NCI-H345 (cell line): Measurements from ENCODE around the gene ANKRD36.
"Not testable (repeated sequence)": the region's sequence is repeated elsewhere in the genome, so short reads cannot be mapped to it uniquely, and the experiment has no call there.

Experiments
- DNase-seq: peaks from one replicate; lab custom pipeline; 2025; lab: John Stamatoyannopoulos, UW

Gene ANKRD36

DNA sequence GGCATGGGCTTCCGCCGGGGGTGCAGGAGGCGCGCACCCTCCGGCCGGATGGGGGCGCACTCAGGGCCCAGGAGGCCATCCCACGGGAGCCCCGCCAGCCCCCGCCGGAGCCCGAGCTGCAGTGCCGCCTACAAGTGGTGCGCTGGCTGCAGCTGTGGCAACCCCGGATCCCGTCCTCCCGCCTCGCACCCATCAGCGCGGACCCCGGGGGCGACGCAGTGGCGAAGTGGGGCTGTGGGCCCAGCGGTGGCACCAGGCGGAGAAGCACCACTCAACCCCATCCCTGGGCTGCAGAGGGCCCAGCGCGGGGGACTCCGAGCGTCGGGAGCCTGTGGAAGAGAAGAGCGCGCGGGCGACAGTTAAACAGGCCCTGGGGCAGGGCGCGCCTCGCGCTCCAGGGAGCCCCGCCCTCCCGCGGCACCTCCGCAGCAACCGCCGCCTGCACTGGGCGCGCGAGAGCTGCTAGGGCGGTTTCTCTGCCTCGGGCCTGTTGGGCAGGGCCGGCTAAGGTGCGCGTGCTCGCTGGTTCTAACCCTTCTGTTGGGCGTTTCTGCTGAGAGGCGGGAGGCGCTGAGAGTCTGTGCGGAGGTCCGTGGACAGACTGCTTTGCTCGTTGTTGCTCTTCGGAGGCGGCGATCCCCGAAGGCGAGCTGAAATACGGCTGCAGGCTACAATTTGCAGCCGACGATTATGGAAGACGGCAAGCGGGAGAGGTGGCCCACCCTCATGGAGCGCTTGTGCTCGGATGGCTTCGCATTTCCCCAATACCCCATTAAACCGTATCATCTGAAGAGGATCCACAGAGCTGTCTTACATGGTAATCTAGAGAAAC lies at the start of gene ANKRD36:
ANKRD36 (plus strand) TSS at position 104 of the 832 bp plus-strand sequence; CDS start at position 691, 587 bp downstream.
- DNase-seq, result not testable (repeated sequence)

DNA sequence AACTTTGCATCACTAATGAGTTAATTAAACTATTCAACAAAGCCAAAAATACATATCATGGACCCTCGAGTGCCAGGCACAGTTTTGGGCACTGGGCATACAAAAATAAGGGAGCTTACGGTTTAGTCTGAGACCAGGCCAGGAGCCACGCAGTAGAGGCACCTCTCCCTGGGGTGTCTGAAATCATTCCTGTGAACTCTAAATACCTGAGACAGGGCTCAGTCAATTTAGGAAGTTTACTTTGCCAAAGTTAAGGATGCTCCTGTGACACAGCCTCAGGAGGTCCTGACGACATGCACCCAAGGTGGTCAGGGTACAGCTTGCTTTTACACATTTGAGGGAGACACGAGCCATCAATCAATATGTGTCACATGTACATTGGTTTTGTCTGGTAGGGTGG lies 46.9 kb upstream of the ANKRD36 start:
- DNase-seq, result not testable (repeated sequence)

DNA sequence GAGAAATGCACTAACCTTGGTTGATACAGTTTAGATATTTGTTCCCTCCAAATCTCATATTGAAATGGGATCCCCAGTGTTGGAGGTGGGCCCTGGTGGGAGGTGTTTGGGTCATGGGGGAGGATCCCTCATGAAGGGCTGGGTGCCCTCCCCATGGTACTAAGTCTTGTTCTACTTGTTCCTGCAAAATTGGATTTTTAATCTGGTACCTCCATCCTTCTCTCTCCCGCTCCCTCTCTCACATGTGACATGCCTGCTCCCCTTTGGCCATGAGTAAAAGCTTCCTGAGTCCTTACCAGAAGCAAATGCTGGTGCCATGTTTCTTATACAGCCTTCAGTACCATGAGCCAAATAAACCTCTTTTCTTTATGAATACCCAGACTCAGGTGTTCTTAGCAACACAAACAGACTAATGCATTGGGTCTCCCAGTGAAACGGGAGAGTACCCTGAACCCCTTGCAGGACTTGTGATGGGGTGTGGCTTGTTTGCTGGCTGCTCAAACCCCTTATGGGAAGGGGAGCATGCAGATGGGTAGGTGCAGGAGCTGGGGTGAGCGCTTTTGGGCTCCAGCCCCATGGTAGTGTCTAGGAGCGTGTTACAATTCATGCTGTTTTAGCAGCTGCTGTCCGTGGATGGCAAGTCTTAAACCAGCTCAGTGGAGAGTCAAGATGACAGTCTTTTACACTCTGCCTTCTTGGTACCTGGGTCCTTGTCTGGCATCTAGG lies 45.5 kb upstream of the ANKRD36 start:
- DNase-seq, result no peak

- no peak for DNase-seq
These were observed 44.9 kb upstream of the ANKRD36 start for GRCh38 chr2:97068074-97068473.

DNA sequence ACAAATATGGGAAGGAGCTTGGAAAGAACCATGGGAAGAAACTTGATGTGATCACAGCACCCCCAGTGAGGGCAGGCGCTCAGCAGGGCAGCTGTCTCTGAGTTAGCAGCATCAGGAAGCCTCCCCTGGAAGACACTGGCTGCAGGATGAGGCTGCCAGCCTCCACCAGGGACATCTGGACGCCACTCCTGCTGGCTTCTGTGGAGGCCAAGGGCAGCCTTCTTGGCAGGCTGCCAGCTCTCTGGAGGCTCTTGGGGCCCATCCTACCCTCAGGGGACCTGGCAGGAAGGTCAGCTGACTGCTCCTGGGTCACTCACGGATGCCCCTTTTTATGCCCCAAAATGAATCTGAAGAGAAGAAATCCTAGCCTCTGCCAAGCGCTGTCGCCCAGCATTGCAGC lies 44.2 kb upstream of the ANKRD36 start:
- not testable (repeated sequence) for DNase-seq

DNA sequence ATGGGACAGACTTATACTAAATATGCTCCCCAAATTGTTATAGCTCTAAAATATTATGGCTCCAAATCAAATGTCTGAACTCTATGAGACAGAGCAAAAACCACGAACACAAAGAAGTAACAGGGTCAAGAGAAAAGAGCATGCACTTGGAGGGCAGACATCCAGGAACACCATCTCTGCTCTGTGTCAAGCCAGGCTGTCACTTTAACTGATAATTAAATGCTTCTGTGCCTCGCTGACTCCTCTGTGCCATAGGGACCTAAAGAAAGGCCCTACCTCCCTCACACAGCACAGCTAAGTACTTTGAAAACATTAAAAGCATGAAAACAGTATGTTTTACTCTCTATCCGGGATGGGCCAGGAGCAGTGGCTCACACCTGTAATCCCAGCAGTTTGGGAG lies 42.0 kb upstream of the ANKRD36 start:
- not testable (repeated sequence) for DNase-seq

GRCh38 chr2:97077213-97077612 lies 35.7 kb upstream of the ANKRD36 start:
- DNase-seq, result peak; percentile 1

- not testable (repeated sequence) for DNase-seq
These were observed 32.1 kb upstream of the ANKRD36 start for GRCh38 chr2:97080855-97081254.

GRCh38 chr2:97082206-97082605 lies 30.7 kb upstream of the ANKRD36 start:
- DNase-seq, result not testable (repeated sequence)

DNA sequence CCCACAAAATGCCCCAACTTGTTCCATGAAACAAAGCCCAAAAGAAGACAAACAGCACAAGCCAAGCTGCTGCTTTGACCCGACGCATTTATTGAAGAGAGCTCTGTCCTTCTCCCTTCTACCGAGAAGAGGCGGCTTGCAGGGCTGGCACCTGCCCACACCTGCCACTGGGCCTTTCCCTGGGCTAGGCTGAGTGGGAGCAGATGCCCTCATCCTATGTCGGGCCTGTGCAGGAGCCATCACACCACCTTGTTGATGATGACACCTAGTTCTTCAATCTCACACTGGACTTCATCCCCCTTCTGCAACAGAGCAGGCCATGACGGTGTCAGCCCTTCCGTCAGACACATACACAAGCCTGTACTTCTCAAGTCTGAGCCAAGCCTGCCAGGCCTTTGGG lies 29.4 kb upstream of the ANKRD36 start:
- not testable (repeated sequence) for DNase-seq

DNA sequence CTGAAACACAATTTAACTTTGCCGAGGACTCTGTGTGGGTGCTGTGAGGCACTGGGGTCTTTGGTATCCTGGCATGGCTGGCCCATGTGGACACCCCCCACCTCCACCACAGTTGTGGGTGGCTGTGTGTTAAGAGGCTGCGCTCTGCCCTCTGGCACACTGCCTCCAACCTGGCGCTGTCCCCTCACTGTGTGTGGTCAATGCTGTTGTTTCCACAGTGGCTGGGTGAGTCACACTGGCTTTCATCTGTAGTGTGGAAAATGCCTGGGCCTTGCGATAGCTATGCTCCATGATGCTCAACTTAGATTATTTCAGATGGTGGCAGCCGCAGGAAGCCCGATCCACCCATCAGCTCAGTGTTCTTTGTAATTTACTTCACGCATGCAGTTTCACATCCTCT lies 27.9 kb upstream of the ANKRD36 start:
- DNase-seq, result not testable (repeated sequence)

DNA sequence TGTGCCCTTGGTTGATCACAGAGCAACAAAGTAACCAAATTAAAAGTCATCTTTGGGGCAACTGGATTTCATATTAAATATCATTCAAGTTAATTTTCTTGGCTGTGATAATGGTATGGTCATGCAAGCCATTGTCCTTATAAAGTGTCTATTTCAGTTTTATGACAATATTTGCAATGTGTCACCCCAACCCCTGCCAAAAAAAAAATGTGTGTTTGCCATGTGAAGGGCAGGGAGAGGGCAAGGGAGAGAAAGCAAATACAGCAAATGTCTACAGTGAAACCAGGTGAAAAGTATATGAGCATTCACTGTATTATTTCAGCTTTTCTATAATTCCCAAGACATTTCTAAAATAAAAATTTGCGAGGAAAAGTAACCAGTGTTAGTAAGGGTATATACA lies 24.2 kb upstream of the ANKRD36 start:
- not testable (repeated sequence) for DNase-seq

- not testable (repeated sequence) for DNase-seq
These were observed 20.0 kb upstream of the ANKRD36 start for GRCh38 chr2:97092946-97093345.

DNA sequence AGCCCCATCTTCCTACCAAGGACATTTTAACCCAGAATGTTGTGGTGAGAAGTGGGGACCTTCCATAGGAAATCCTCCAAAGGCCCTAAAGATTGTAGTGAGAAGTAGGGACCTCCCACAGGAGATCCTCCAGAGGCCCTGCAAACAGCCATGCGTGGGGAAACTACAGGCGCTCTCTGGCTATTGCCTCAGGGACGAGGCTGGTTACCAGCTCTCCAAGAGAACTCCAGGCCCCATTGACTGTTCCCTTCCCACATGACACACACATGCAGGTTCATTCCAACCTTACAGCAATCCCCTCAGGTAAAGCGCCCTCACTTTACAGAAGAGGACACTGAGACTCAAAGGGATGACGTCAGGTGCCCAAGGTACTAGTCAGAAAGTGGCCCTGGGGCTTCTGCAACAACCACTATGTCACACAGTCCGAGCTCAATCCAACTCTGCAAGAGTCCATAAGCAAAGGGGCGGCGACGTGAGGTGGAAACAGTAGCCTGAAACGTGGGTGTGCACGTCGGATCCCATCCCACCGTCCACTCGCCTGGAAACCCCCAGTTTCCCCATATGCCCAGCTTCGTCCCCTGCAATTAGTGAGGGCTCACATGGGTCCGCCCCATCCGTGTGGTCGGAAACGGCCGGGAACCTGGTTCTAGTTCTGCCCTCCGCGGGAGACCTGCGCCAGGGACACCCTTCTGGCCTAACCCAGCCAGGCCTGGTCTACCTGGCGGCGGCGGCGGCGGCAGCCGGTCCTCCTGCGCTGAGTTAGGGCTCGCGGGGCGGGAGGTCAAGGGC lies 18.8 kb upstream of the ANKRD36 start:
- DNase-seq, result peak; percentile 1

GRCh38 chr2:97094772-97095611 lies 18.0 kb upstream of the ANKRD36 start, which contains the start of gene FAHD2B:
Gene FAHD2B, minus strand, starts transcription at chr2:97094882. Its CDS starts 3,176 bp downstream, at chr2:97091706.
- DNase-seq, result peak; percentile 55

DNA sequence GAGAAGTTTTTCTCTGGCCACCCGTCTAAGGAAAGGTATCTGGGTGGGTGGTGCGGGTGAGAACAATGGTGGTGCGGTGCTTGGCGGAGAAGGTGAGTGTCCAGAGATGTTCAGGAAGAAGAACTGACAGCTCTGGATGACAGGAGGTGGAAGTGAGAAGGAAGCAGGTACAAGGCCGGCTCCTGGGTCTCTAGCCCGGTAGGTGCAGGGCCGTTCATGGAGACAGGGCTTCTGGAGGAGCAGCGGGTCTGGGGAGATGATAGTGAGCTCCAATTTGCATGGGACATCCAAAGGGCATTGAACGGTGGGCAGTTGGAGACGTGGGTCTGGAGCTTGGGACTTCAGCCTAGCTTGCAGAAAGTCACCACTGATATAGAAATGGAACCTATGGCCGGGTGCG lies 17.3 kb upstream of the ANKRD36 start:
- no peak for DNase-seq

DNA sequence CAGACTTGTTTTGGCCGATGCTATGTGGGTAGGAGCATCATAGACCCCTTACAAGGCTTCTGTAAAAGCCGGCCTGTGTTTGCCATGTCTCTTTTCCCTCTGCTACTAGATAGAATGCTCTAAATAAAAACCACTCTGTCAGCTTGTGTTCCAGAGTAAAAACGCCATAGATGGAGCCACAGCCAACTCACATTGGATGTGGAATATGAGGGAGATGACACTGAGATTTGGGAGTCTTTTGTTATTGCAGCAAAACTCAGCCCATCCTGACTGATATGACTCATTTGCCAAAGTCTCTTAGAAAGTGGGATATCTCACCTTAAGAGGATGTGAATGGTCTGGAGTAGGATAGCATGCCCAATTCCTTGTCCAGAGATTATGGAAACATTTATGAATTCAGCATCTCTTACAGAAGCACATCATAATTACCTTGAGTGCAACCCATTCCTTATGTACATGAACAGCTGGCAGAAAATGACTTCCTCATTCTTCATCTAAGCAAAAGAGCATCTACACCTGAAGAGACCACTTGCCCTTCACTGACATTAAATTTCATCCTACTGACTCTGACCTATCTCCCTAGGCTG lies 14.1 kb upstream of the ANKRD36 start:
- not testable (repeated sequence) for DNase-seq

GRCh38 chr2:97106878-97107277 lies 6.1 kb upstream of the ANKRD36 start:
- not testable (repeated sequence) for DNase-seq

DNA sequence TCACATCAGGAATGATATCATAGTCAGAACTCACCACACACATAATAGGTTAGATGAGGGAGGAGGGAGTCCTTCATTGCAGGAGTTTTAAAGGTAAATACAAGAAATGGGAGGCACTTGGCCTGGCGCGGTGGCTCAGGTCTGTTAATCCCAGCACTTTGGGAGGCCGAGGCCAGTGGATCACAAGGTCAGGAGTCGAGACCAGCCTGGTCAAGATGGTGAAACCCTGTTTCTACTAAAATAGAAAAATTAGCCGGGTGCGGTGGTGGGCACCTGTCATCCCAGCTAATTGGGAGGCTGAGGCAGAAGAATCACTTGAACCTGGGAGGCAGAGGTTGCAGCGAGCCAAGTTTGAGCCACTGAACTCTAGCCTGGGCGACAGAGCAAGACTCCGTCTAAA lies 1.7 kb upstream of the ANKRD36 start:
- DNase-seq, result not testable (repeated sequence)

GRCh38 chr2:97112320-97113049 lies 468 bp upstream of the ANKRD36 start:
- DNase-seq, result not testable (repeated sequence)
